Astrocyte (in vitro differentiated cells and primary cell): ENCODE data around the gene ANKRD53. TPM values are rescaled to one million over a fixed set of nuclear protein-coding genes. Genes with fewer than 3 reads are reported as not detected.

Experiments
- DNase-seq: peaks from one replicate; pipeline ENCODE4 v3.0.0-alpha.2; 2010; ENCODE audit warnings: low read depth
- FAIRE-seq: peaks from 2 replicates; lab custom pipeline; 2011; peaks lifted over from hg19 to GRCh38; lab: Jason Lieb, UNC
- H2AFZ ChIP-seq: 2 replicates; pipeline ENCODE4 v1.6.0; 2012; ENCODE audit warnings: low read depth, low read length, inconsistent platforms
- H3K27ac ChIP-seq: 2 replicates; pipeline ENCODE4 v1.5.1; 2011; ENCODE audit warnings: low read depth, low read length, inconsistent platforms
- H3K27me3 ChIP-seq: 2 replicates; pipeline ENCODE4 v1.6.0; 2011; ENCODE audit warnings: low read length, inconsistent platforms; ENCODE audit not compliant: insufficient read depth
- H3K36me3 ChIP-seq: 2 replicates; pipeline ENCODE4 v1.5.1; 2011; ENCODE audit warnings: low read length, inconsistent platforms; ENCODE audit not compliant: insufficient read depth
- H3K4me1 ChIP-seq: 2 replicates; pipeline ENCODE4 v1.5.1; 2011; ENCODE audit warnings: low read length, inconsistent platforms; ENCODE audit not compliant: insufficient read depth
- H3K4me2 ChIP-seq: 2 replicates; pipeline ENCODE4 v1.6.0; 2012; ENCODE audit warnings: low read length, inconsistent platforms
- H3K4me3 ChIP-seq: 2 replicates; pipeline ENCODE4 v1.5.1; 2011; ENCODE audit warnings: low read depth, mild to moderate bottlenecking, low read length, inconsistent platforms; ENCODE audit not compliant: insufficient read depth
- H3K79me2 ChIP-seq: 2 replicates; pipeline ENCODE4 v1.6.0; 2012; ENCODE audit warnings: mild to moderate bottlenecking, low read length, inconsistent platforms; ENCODE audit not compliant: insufficient read depth
- H3K9ac ChIP-seq: 2 replicates; pipeline ENCODE4 v1.6.0; 2012; ENCODE audit warnings: mild to moderate bottlenecking, low read length, inconsistent platforms
- H3K9me3 ChIP-seq: 2 replicates; pipeline ENCODE4 v1.5.1; 2012; ENCODE audit warnings: low read depth, mild to moderate bottlenecking, low read length, inconsistent platforms; ENCODE audit not compliant: insufficient read depth
- H4K20me1 ChIP-seq: 2 replicates; pipeline ENCODE4 v1.6.0; 2012; ENCODE audit warnings: low read length, inconsistent platforms; ENCODE audit not compliant: insufficient read depth
- H3K27ac Mint-ChIP-seq: one replicate; pipeline ENCODE4 v1.8.0; 2021; ENCODE audit warnings: mild to moderate bottlenecking, mixed read lengths; ENCODE audit not compliant: unreplicated experiment
- H3K27me3 Mint-ChIP-seq: one replicate; pipeline ENCODE4 v1.8.0; 2021; ENCODE audit warnings: low read depth, mixed read lengths; ENCODE audit not compliant: unreplicated experiment
- H3K36me3 Mint-ChIP-seq: one replicate; pipeline ENCODE4 v1.8.0; 2021; ENCODE audit warnings: low read depth, mixed read lengths; ENCODE audit not compliant: unreplicated experiment
- H3K4me1 Mint-ChIP-seq: one replicate; pipeline ENCODE4 v1.8.0; 2021; ENCODE audit warnings: low read depth, mixed read lengths; ENCODE audit not compliant: unreplicated experiment
- H3K4me3 Mint-ChIP-seq: one replicate; pipeline ENCODE4 v1.8.0; 2021; ENCODE audit warnings: mild to moderate bottlenecking, moderate library complexity, mixed read lengths; ENCODE audit not compliant: unreplicated experiment
- H3K9me3 Mint-ChIP-seq: one replicate; pipeline ENCODE4 v1.8.0; 2021; ENCODE audit warnings: mild to moderate bottlenecking, mixed read lengths; ENCODE audit not compliant: unreplicated experiment
- CTCF ChIP-seq: IDR thresholded peaks from 2 replicates; pipeline ENCODE4 v1.5.1; 2011; ENCODE audit warnings: low read depth, mild to moderate bottlenecking, inconsistent platforms, low read length, moderate library complexity; ENCODE audit not compliant: insufficient read depth
- EZH2 ChIP-seq: IDR thresholded peaks from 2 replicates; pipeline ENCODE4 v1.6.1; 2012; ENCODE audit warnings: mild to moderate bottlenecking, low read length, inconsistent platforms; ENCODE audit not compliant: insufficient read depth
- total RNA-seq: library from RNA; stranded (reverse); gene quantifications from 2 replicates; pipeline ENCODE4 v1.2.1, GENCODE V29; 2021

The ANKRD53 gene
- total RNA-seq, 1 donor from 2014 or later, result 1.1 TPM

GRCh38 chr2:70988726-70989648 lies 10.6 kb downstream of the ANKRD53 start:
- H2AFZ ChIP-seq, result no peak overlapping the region
- peaks cover 12% of the 10 kb centered on the region for H3K36me3 ChIP-seq
- H3K9me3 Mint-ChIP-seq, result no peaks in the 10 kb centered on the region
- peaks cover 12% of the 10 kb centered on the region for H3K4me1 ChIP-seq
- TF ChIP-seq EZH2, result no peak
- no peak for TF ChIP-seq CTCF
- no peak overlapping the region for H3K27ac ChIP-seq
- H3K27me3 ChIP-seq, result no peaks in the 10 kb centered on the region
- H4K20me1 ChIP-seq, result peaks cover 63% of the 10 kb centered on the region
- no peak overlapping the region for H3K4me2 ChIP-seq
- no peaks in the 10 kb centered on the region for H3K27me3 Mint-ChIP-seq
- no peak overlapping the region for H3K9ac ChIP-seq
- DNase-seq (no peak), FAIRE-seq (no peak)
- H3K4me3 ChIP-seq, result no peak overlapping the region
- H3K4me1 Mint-ChIP-seq, result peaks cover 12% of the 10 kb centered on the region
- H3K36me3 Mint-ChIP-seq, result peaks cover 24% of the 10 kb centered on the region
- no peak overlapping the region for H3K27ac Mint-ChIP-seq
- no peaks in the 10 kb centered on the region for H3K9me3 ChIP-seq
- no peak overlapping the region for H3K4me3 Mint-ChIP-seq
- H3K79me2 ChIP-seq, result peaks cover 29% of the 10 kb centered on the region

- H3K27ac Mint-ChIP-seq, result no peak overlapping the region
- no peaks in the 10 kb centered on the region for H3K9me3 Mint-ChIP-seq
- peaks cover 13% of the 10 kb centered on the region for H3K4me1 ChIP-seq
- no peaks in the 10 kb centered on the region for H3K9me3 ChIP-seq
- no peaks in the 10 kb centered on the region for H3K27me3 Mint-ChIP-seq
- H3K9ac ChIP-seq, result no peak overlapping the region
- H3K79me2 ChIP-seq, result peaks cover 35% of the 10 kb centered on the region
- peaks cover 12% of the 10 kb centered on the region for H3K36me3 ChIP-seq
- peaks cover 58% of the 10 kb centered on the region for H4K20me1 ChIP-seq
- DNase-seq, result no peak
- peaks cover 12% of the 10 kb centered on the region for H3K4me1 Mint-ChIP-seq
- no peak overlapping the region for H2AFZ ChIP-seq
- H3K4me3 Mint-ChIP-seq, result no peak overlapping the region
- H3K4me2 ChIP-seq, result no peak overlapping the region
- H3K27me3 ChIP-seq, result no peaks in the 10 kb centered on the region
- H3K4me3 ChIP-seq, result no peak overlapping the region
- H3K36me3 Mint-ChIP-seq, result peaks cover 20% of the 10 kb centered on the region
- no peak for FAIRE-seq
- no peak overlapping the region for H3K27ac ChIP-seq
- TF ChIP-seq CTCF, result no peak
- no peak for TF ChIP-seq EZH2
Measured at GRCh38 chr2:70990216-70990615, 11.8 kb downstream of the ANKRD53 start.

GRCh38 chr2:70991142-70991541 lies 12.7 kb downstream of the ANKRD53 start:
- Mint-ChIP-seq H3K9me3 (no peaks in the 10 kb centered on the region), H3K4me1 (peaks cover 12% of the 10 kb centered on the region), H3K4me3 (no peak overlapping the region), H3K27me3 (no peaks in the 10 kb centered on the region), H3K36me3 (peaks cover 16% of the 10 kb centered on the region), H3K27ac (no peak overlapping the region)
- H3K27me3 ChIP-seq, result no peaks in the 10 kb centered on the region
- no peak overlapping the region for H3K9ac ChIP-seq
- no peak for FAIRE-seq
- no peak overlapping the region for H3K4me2 ChIP-seq
- H3K4me3 ChIP-seq, result no peak overlapping the region
- peaks cover 12% of the 10 kb centered on the region for H3K36me3 ChIP-seq
- H3K79me2 ChIP-seq, result peaks cover 35% of the 10 kb centered on the region
- no peak for DNase-seq
- peaks cover 54% of the 10 kb centered on the region for H4K20me1 ChIP-seq
- no peaks in the 10 kb centered on the region for H3K9me3 ChIP-seq
- no peak overlapping the region for H3K27ac ChIP-seq
- no peak for TF ChIP-seq EZH2
- H3K4me1 ChIP-seq, result peaks cover 13% of the 10 kb centered on the region
- H2AFZ ChIP-seq, result no peak overlapping the region
